HEK293T (cell line): ENCODE data around the gene MCCC1.
"Not testable (repeated sequence)": the region's sequence is repeated elsewhere in the genome, so short reads cannot be mapped to it uniquely, and the experiment has no call there.

Experiments
- CTCF ChIA-PET: fragments of 350-600 bp; formaldehyde crosslinking; extraction: SDS; loops from one replicate; lab custom pipeline; 2021; ENCODE audit warnings: antibody characterized with exemption, inconsistent platforms; lab: Yijun Ruan, JAX
- POLR2A ChIA-PET: fragments of 350-600 bp; formaldehyde crosslinking; extraction: SDS; loops from one replicate; lab custom pipeline; 2020; ENCODE audit warnings: antibody characterized with exemption, inconsistent platforms; lab: Yijun Ruan, JAX
- DNase-seq: peaks from one replicate; pipeline ENCODE4 v3.0.0; 2012; ENCODE audit warnings: mixed read lengths; ENCODE audit errors: extremely low spot score
- ARNT ChIP-seq: fragments of 450-650 bp; IDR thresholded peaks from 2 replicates; pipeline ENCODE4 v1.6.1; 2017; ENCODE audit warnings: mild to moderate bottlenecking
- BHLHE40 ChIP-seq: fragments of 450-650 bp; IDR thresholded peaks from 2 replicates; pipeline ENCODE4 v1.6.1; 2016; ENCODE audit warnings: mild to moderate bottlenecking, moderate library complexity, borderline replicate concordance
- CTBP1 ChIP-seq: fragments of 450-650 bp; IDR thresholded peaks from 2 replicates; pipeline ENCODE4 v1.6.1; 2016; ENCODE audit warnings: borderline replicate concordance
- ELF4 ChIP-seq: fragments of 450-650 bp; IDR thresholded peaks from 2 replicates; pipeline ENCODE4 v1.6.1; 2017; ENCODE audit warnings: antibody characterized with exemption
- FOXA1 ChIP-seq: fragments of 450-650 bp; IDR thresholded peaks from 2 replicates; pipeline ENCODE4 v1.6.1; 2016; ENCODE audit warnings: mild to moderate bottlenecking
- FOXK2 ChIP-seq: fragments of 450-650 bp; IDR thresholded peaks from 2 replicates; pipeline ENCODE4 v1.6.1; 2016; ENCODE audit warnings: mild to moderate bottlenecking
- FOXM1 ChIP-seq: fragments of 450-650 bp; IDR thresholded peaks from 2 replicates; pipeline ENCODE4 v1.6.1; 2017; ENCODE audit warnings: mild to moderate bottlenecking, borderline replicate concordance
- HDGF ChIP-seq: fragments of 450-650 bp; IDR thresholded peaks from 2 replicates; pipeline ENCODE4 v1.6.1; 2017; ENCODE audit warnings: antibody characterized with exemption, borderline replicate concordance
- L3MBTL2 ChIP-seq: fragments of 450-650 bp; conservative IDR thresholded peaks from 2 replicates; pipeline ENCODE4 v1.6.1; 2016; ENCODE audit warnings: mild to moderate bottlenecking
- LEF1 ChIP-seq: fragments of 450-650 bp; IDR thresholded peaks from 2 replicates; pipeline ENCODE4 v1.6.1; 2017; ENCODE audit warnings: mild to moderate bottlenecking, borderline replicate concordance
- NFRKB ChIP-seq: fragments of 450-650 bp; IDR thresholded peaks from 2 replicates; pipeline ENCODE4 v1.6.1; 2016; ENCODE audit warnings: mild to moderate bottlenecking, moderate library complexity
- PKNOX1 ChIP-seq: fragments of 450-650 bp; IDR thresholded peaks from 2 replicates; pipeline ENCODE4 v1.6.1; 2016
- SP1 ChIP-seq: fragments of 450-650 bp; IDR thresholded peaks from 2 replicates; pipeline ENCODE4 v1.6.1; 2017
- SUZ12 ChIP-seq: fragments of 450-650 bp; IDR thresholded peaks from 2 replicates; pipeline ENCODE4 v1.6.1; 2016; ENCODE audit warnings: mild to moderate bottlenecking
- TARDBP ChIP-seq: fragments of 450-650 bp; IDR thresholded peaks from 2 replicates; pipeline ENCODE4 v1.6.1; 2016
- ZNF384 ChIP-seq: fragments of 450-650 bp; IDR thresholded peaks from 2 replicates; pipeline ENCODE4 v1.6.1; 2016

MCCC1 gene

GRCh38 chr3:183006396-183007002, 92.8 kb downstream of the MCCC1 start:
- no peak for DNase-seq
- POLR2A ChIA-PET: no interaction called here
- no peak for TF ChIP-seq FOXA1
- no peak for TF ChIP-seq LEF1
- TF ChIP-seq L3MBTL2: no peak
- no peak for TF ChIP-seq BHLHE40
- TF ChIP-seq HDGF: no peak
- no peak for TF ChIP-seq SUZ12
- no peak for TF ChIP-seq TARDBP
- no peak for TF ChIP-seq SP1
- TF ChIP-seq PKNOX1: no peak
- no peak for TF ChIP-seq CTBP1
- TF ChIP-seq FOXK2: no peak
- TF ChIP-seq FOXM1: no peak
- TF ChIP-seq ELF4: no peak
- TF ChIP-seq NFRKB: no peak
- no peak for TF ChIP-seq ARNT
- TF ChIP-seq ZNF384: no peak
- CTCF ChIA-PET: no interaction called here

GRCh38 chr3:182999767-183000166, 99.5 kb downstream of the MCCC1 start:
- TF ChIP-seq ZNF384 (no peak), PKNOX1 (no peak), LEF1 (no peak), FOXK2 (no peak), HDGF (no peak), SP1 (no peak), NFRKB (no peak)
- ChIA-PET CTCF (no interaction called here), POLR2A (no interaction called here)
- DNase-seq: no peak

GRCh38 chr3:182993486-182994201, 105.7 kb downstream of the MCCC1 start:
- DNase-seq, POLR2A ChIA-PET, CTCF ChIA-PET: not testable (repeated sequence)

- ChIA-PET POLR2A (no interaction called here), CTCF (interaction anchor here (0.6 kb wide), 1 partner anchor 20 kb away, joined by 3 read pairs; no protein-coding TSS in a partner anchor)
- no peak for DNase-seq
- TF ChIP-seq LEF1 (no peak), HDGF (no peak), SP1 (no peak), TARDBP (no peak), FOXK2 (no peak), L3MBTL2 (no peak), NFRKB (no peak), CTBP1 (no peak), FOXM1 (no peak), ARNT (no peak), SUZ12 (no peak), BHLHE40 (no peak), ZNF384 (no peak), PKNOX1 (no peak), ELF4 (no peak), FOXA1 (no peak)
Measured at GRCh38 chr3:182989566-182989965, 109.7 kb downstream of the MCCC1 start.

- TF ChIP-seq FOXM1: no peak
- no peak for TF ChIP-seq BHLHE40
- no peak for TF ChIP-seq TARDBP
- no peak for TF ChIP-seq CTBP1
- no peak for TF ChIP-seq HDGF
- TF ChIP-seq FOXA1: no peak
- no peak for TF ChIP-seq PKNOX1
- CTCF ChIA-PET: no interaction called here
- DNase-seq: no peak
- POLR2A ChIA-PET: no interaction called here
Measured at GRCh38 chr3:182986021-182986420, 113.3 kb downstream of the MCCC1 start.

GRCh38 chr3:182983876-182984275, 115.4 kb downstream of the MCCC1 start:
- no peak for DNase-seq
- CTCF ChIA-PET: no interaction called here
- TF ChIP-seq ARNT (no peak), ELF4 (no peak), FOXM1 (no peak), BHLHE40 (no peak), HDGF (no peak), FOXK2 (no peak), SUZ12 (no peak), NFRKB (no peak), ZNF384 (no peak), L3MBTL2 (no peak), PKNOX1 (no peak), LEF1 (no peak), TARDBP (no peak), FOXA1 (no peak), SP1 (no peak), CTBP1 (no peak)
- POLR2A ChIA-PET: no interaction called here
